ENCODE results near the gene ROPN1B. TPM values are rescaled to one million over a fixed set of nuclear protein-coding genes. Genes with fewer than 3 reads are reported as not detected.

ROPN1B gene
- total RNA-seq, 1 experiment from 2014 or later, result 0.13 TPM

- H3K9me3 Mint-ChIP-seq, result no peaks in the 10 kb centered on the region
- peaks cover 4% of the 10 kb centered on the region; the same call in 1 of the 2 replicates for H3K36me3 Mint-ChIP-seq
- no peak overlapping the region for H3K4me3 Mint-ChIP-seq
- TF ChIP-seq GABPB1 (CRISPR knock-in tag; IDR thresholded peaks at IDR 0.05), result no peak
- TF ChIP-seq ZNF532 (CRISPR knock-in tag; IDR thresholded peaks at IDR 0.05; ENCODE audit: borderline replicate concordance), result no peak
- TF ChIP-seq NR2C2 (CRISPR knock-in tag; IDR thresholded peaks at IDR 0.05), result no peak
- TF ChIP-seq FOXP1 (CRISPR knock-in tag; IDR thresholded peaks at IDR 0.05; ENCODE audit: borderline replicate concordance), result no peak
- TF ChIP-seq ATF3 (CRISPR knock-in tag; conservative IDR thresholded peaks at IDR 0.05), result no peak
- no peak for TF ChIP-seq ZNF416 (CRISPR knock-in tag; IDR thresholded peaks at IDR 0.05)
- TF ChIP-seq PREB (CRISPR knock-in tag; IDR thresholded peaks at IDR 0.05; ENCODE audit: borderline replicate concordance), result no peak
- ATAC-seq, result no peak
- CTCF ChIA-PET, result interaction anchor here (0.7 to 1.5 kb wide), 2 partner anchors 84 to 113 kb away, joined by 3 to 4 read pairs; no protein-coding TSS in a partner anchor
- H3K4me1 Mint-ChIP-seq, result peaks cover 29% of the 10 kb centered on the region
- DNase-seq (ENCODE audit: low spot score), result no peak
- H3K27ac Mint-ChIP-seq, result no peak overlapping the region
- H3K27me3 Mint-ChIP-seq (ENCODE audit: low read depth), result peaks cover 96% of the 10 kb centered on the region
- POLR2A ChIA-PET, result no interaction called here
Measured at GRCh38 chr3:126019683-126020082, 50.7 kb downstream of the ROPN1B start.

GRCh38 chr3:126021224-126021623 is 52.2 kb downstream of the ROPN1B start:
- 0 out of 2 replicates have a peak overlapping the region, but pooled peaks have one; percentile 10 for H3K27ac Mint-ChIP-seq
- ChIA-PET POLR2A (no interaction called here), CTCF (interaction anchor here (0.7 kb wide), 1 partner anchor 129 kb away, joined by 3 read pairs; no protein-coding TSS in a partner anchor)
- H3K4me3 Mint-ChIP-seq, result no peak overlapping the region
- peaks cover 15% of the 10 kb centered on the region for H3K36me3 Mint-ChIP-seq
- ATAC-seq (0 out of 2 replicates have a peak, but pooled peaks have one; percentile 13), DNase-seq (ENCODE audit: low spot score) (no peak)
- H3K27me3 Mint-ChIP-seq (ENCODE audit: low read depth), result peaks cover 100% of the 10 kb centered on the region
- TF ChIP-seq ZSCAN18 (CRISPR knock-in tag; IDR thresholded peaks at IDR 0.05), result no peak
- TF ChIP-seq PREB (CRISPR knock-in tag; IDR thresholded peaks at IDR 0.05; ENCODE audit: borderline replicate concordance), result no peak
- no peak for TF ChIP-seq SMAD4 (CRISPR knock-in tag; IDR thresholded peaks at IDR 0.05)
- no peak for TF ChIP-seq NR1H2 (CRISPR knock-in tag; IDR thresholded peaks at IDR 0.05)
- no peak for TF ChIP-seq HMGXB4 (CRISPR knock-in tag; IDR thresholded peaks at IDR 0.05)
- no peak for TF ChIP-seq E2F5 (CRISPR knock-in tag; IDR thresholded peaks at IDR 0.05)
- TF ChIP-seq IRF2 (CRISPR knock-in tag; IDR thresholded peaks at IDR 0.05; ENCODE audit: borderline replicate concordance, low read depth), result no peak
- no peak for TF ChIP-seq CDX4 (CRISPR knock-in tag; IDR thresholded peaks at IDR 0.05; ENCODE audit: borderline replicate concordance)
- TF ChIP-seq CBFB (CRISPR knock-in tag; IDR thresholded peaks at IDR 0.05; ENCODE audit: low read depth), result no peak
- H3K4me1 Mint-ChIP-seq, result peaks cover 29% of the 10 kb centered on the region
- peaks cover under 1% of the 10 kb centered on the region; the same call in 1 of the 2 replicates for H3K9me3 Mint-ChIP-seq
